GM12878 (cell line): ENCODE measurements around the gene MYO1C. TPM values are rescaled to one million over a fixed set of nuclear protein-coding genes. Genes with fewer than 3 reads are reported as not detected.

Source experiments
- ATAC-seq: fragments of 200-7000 bp; cut with Tn5 transposase; 3 replicates; pipeline ENCODE4 v1.9.1; 2020; ENCODE audit warnings: mild to moderate bottlenecking, moderate library complexity
- BruUV-seq: library from RNA; stranded (reverse); fragments of 400-500 nt; replicated peaks from 2 replicates; lab custom pipeline; 2021; lab: Mats Ljungman, UMichigan
- CTCF ChIA-PET: fragments of 300-600 bp; sonication (Branson Sonifier 250); formaldehyde crosslinking; extraction: SDS; loops from one replicate; lab custom pipeline; 2021; ENCODE audit warnings: inconsistent platforms; lab: Yijun Ruan, JAX
- POLR2A ChIA-PET: fragments of 350-600 bp; formaldehyde crosslinking; extraction: SDS; loops from one replicate; lab custom pipeline; 2021; ENCODE audit warnings: inconsistent platforms; lab: Charles Lee
- RAD21 ChIA-PET: fragments of 300-600 bp; sonication (Branson Sonifier 250); formaldehyde crosslinking; loops from one replicate; lab custom pipeline; 2023; ENCODE audit warnings: antibody characterized with exemption; ENCODE audit not compliant: unreplicated experiment; lab: Charles Lee
- SMC1A ChIA-PET: fragments of 300-600 bp; sonication (Branson Sonifier 250); formaldehyde crosslinking; loops from one replicate; lab custom pipeline; 2023; ENCODE audit not compliant: unreplicated experiment, uncharacterized antibody; lab: Charles Lee
- DNase-seq: peaks from one replicate; pipeline ENCODE4 v3.0.0-alpha.2; 2011; ENCODE audit warnings: low read depth, low spot score
- FAIRE-seq: peaks from 3 replicates; lab custom pipeline; 2011; peaks lifted over from hg19 to GRCh38; lab: Jason Lieb, UNC
- H2AFZ ChIP-seq: 2 replicates; pipeline ENCODE4 v1.6.0; 2011; ENCODE audit warnings: low read depth, low read length, control low read depth; ENCODE audit not compliant: control insufficient read depth
- H3K27ac ChIP-seq: 2 replicates; pipeline ENCODE4 v1.5.1; 2011; ENCODE audit warnings: control low read depth; ENCODE audit not compliant: control insufficient read depth, insufficient read depth
- H3K27me3 ChIP-seq, 2 experiments: replicated peaks in 1 of 2; 2 replicates each; pipeline versions ENCODE4 v1.6.0 to v1.6.1; 2011; ENCODE audit warnings: low read length in 1 of 2; ENCODE audit not compliant: control insufficient read depth in 2 of 2, insufficient read depth in 2 of 2
- H3K36me3 ChIP-seq, 2 experiments: 2 replicates each; pipeline ENCODE4 v1.5.1; 2011; ENCODE audit warnings: low read length in 1 of 2; ENCODE audit not compliant: control insufficient read depth in 2 of 2, insufficient read depth in 2 of 2
- H3K4me1 ChIP-seq: 2 replicates; pipeline ENCODE4 v1.6.1; 2011; ENCODE audit warnings: mild to moderate bottlenecking, low read length, moderate library complexity, mixed read lengths; ENCODE audit not compliant: control insufficient read depth, insufficient read depth
- H3K4me2 ChIP-seq: 2 replicates; pipeline ENCODE4 v1.6.0; 2011; ENCODE audit warnings: control low read depth; ENCODE audit not compliant: control insufficient read depth, insufficient read depth
- H3K4me3 ChIP-seq: fragments of 200-600 bp; sonication (generic); 2 replicates; pipeline ENCODE4 v1.5.1; 2016
- H3K79me2 ChIP-seq: 2 replicates; pipeline ENCODE4 v1.6.0; 2011; ENCODE audit warnings: low read length; ENCODE audit not compliant: control insufficient read depth, insufficient read depth
- H3K9ac ChIP-seq: 2 replicates; pipeline ENCODE4 v1.8.0; 2011; ENCODE audit warnings: low read length, control low read depth, mixed read lengths; ENCODE audit not compliant: control insufficient read depth, insufficient read depth
- H3K9me3 ChIP-seq: replicated peaks from 3 replicates; pipeline ENCODE4 v1.5.1; 2011; ENCODE audit warnings: mild to moderate bottlenecking, low read length; ENCODE audit not compliant: control insufficient read depth, insufficient read depth
- H4K20me1 ChIP-seq: 2 replicates; pipeline ENCODE4 v1.6.0; 2011; ENCODE audit not compliant: control insufficient read depth, insufficient read depth
- CHD2 ChIP-seq: IDR thresholded peaks from 2 replicates; pipeline ENCODE4 v1.6.1; 2011; ENCODE audit warnings: low read depth, low read length, improper control_type of control experiment, borderline replicate concordance
- GABPA ChIP-seq: IDR thresholded peaks from 2 replicates; pipeline ENCODE4 v1.6.1; 2014; ENCODE audit warnings: antibody characterized with exemption, low read depth, mild to moderate bottlenecking, inconsistent platforms
- IRF4 ChIP-seq: IDR thresholded peaks from 2 replicates; pipeline ENCODE4 v1.6.1; 2011; ENCODE audit warnings: low read depth, low read length
- MAX ChIP-seq: IDR thresholded peaks from 2 replicates; pipeline ENCODE4 v1.6.1; 2012; ENCODE audit warnings: low read depth, low read length, improper control_type of control experiment
- MXI1 ChIP-seq: fragments of 150-350 bp; IDR thresholded peaks from 2 replicates; pipeline ENCODE4 v1.6.1; 2011; ENCODE audit warnings: low read depth, mild to moderate bottlenecking, inconsistent platforms, low read length, improper control_type of control experiment
- NBN ChIP-seq: fragments of 450-650 bp; IDR thresholded peaks from 2 replicates; pipeline ENCODE4 v1.6.1; 2016
- NFIC ChIP-seq: IDR thresholded peaks from 2 replicates; pipeline ENCODE4 v1.6.1; 2012; ENCODE audit warnings: low read depth, mild to moderate bottlenecking, inconsistent platforms, low read length, moderate library complexity
- NFXL1 ChIP-seq: fragments of 450-650 bp; IDR thresholded peaks from 2 replicates; pipeline ENCODE4 v1.6.1; 2017; ENCODE audit warnings: antibody characterized with exemption, mild to moderate bottlenecking, borderline replicate concordance
- NR2C2 ChIP-seq: IDR thresholded peaks from 2 replicates; pipeline ENCODE4 v1.6.1; 2011; ENCODE audit warnings: borderline replicate concordance, low read depth; ENCODE audit not compliant: control insufficient read depth, insufficient read length
- REST ChIP-seq: IDR thresholded peaks from 2 replicates; pipeline ENCODE4 v1.6.1; 2012; ENCODE audit warnings: mild to moderate bottlenecking, low read depth, low read length
- RFX5 ChIP-seq: IDR thresholded peaks from 2 replicates; pipeline ENCODE4 v1.6.1; 2011; ENCODE audit warnings: low read depth, low read length, improper control_type of control experiment
- RUNX3 ChIP-seq: IDR thresholded peaks from 2 replicates; pipeline ENCODE4 v1.6.1; 2012; ENCODE audit warnings: low read length, inconsistent platforms
- SIX5 ChIP-seq: IDR thresholded peaks from 2 replicates; pipeline ENCODE4 v1.6.1; 2011; ENCODE audit warnings: mild to moderate bottlenecking, low read depth, low read length, moderate library complexity; ENCODE audit not compliant: severe bottlenecking
- SMAD1 ChIP-seq: fragments of 450-650 bp; IDR thresholded peaks from 2 replicates; pipeline ENCODE4 v1.6.1; 2018; ENCODE audit warnings: mild to moderate bottlenecking, low read depth; ENCODE audit not compliant: partially characterized antibody
- SMARCA5 ChIP-seq: fragments of 450-650 bp; IDR thresholded peaks from 2 replicates; pipeline ENCODE4 v1.6.1; 2017; ENCODE audit warnings: mild to moderate bottlenecking
- SREBF1 ChIP-seq: IDR thresholded peaks from 2 replicates; pipeline ENCODE4 v1.6.1; 2012; ENCODE audit warnings: mild to moderate bottlenecking, low read length
- SREBF2 ChIP-seq: IDR thresholded peaks from 2 replicates; pipeline ENCODE4 v1.6.1; 2012; ENCODE audit warnings: mild to moderate bottlenecking, low read length
- USF2 ChIP-seq: IDR thresholded peaks from 2 replicates; pipeline ENCODE4 v1.6.1; 2011; ENCODE audit warnings: low read depth, low read length, improper control_type of control experiment, borderline replicate concordance
- ZBED1 ChIP-seq: IDR thresholded peaks from 2 replicates; pipeline ENCODE4 v1.6.1; 2016; ENCODE audit warnings: borderline replicate concordance
- ZNF207 ChIP-seq: fragments of 450-650 bp; IDR thresholded peaks from 2 replicates; pipeline ENCODE4 v1.6.1; 2014; ENCODE audit warnings: antibody characterized with exemption, mild to moderate bottlenecking, borderline replicate concordance
- ZNF384 ChIP-seq: IDR thresholded peaks from 2 replicates; pipeline ENCODE4 v1.6.1; 2012; ENCODE audit warnings: low read depth, mild to moderate bottlenecking, low read length, improper control_type of control experiment, borderline replicate concordance
- WGBS: methylation state at CpG from one replicate; pipeline ENCODE4 v1.1.6; 2016; ENCODE audit warnings: low lambda C conversion rate; ENCODE audit not compliant: insufficient replicate concordance, insufficient coverage; ENCODE audit errors: missing lambda C conversion rate; 5-methylcytosine and 5-hydroxymethylcytosine counted together
- in situ Hi-C: fragments of 300-500 bp; cut with MboI; formaldehyde crosslinking; loops from 9 replicates; pipeline ENCODE4 v1.14.3; 2018; ENCODE audit warnings: mixed read lengths
- intact Hi-C: fragments of 100-400 bp; cut with micrococcal nuclease; formaldehyde crosslinking; loops from one replicate; pipeline ENCODE4 v1.14.2; 2022; ENCODE audit not compliant: unreplicated experiment
- polyA plus RNA-seq, 11 experiments: library from polyadenylated mRNA; depleted of rRNA in 4 of 11; unstranded in 6 of 11; stranded (reverse) in 5 of 11; fragments of >200 nt; fragmentation: Nextera tagmentation in 4 of 11; fragmentation: Illumina TruSeq in 1 of 11; extraction: Ambion mirVana in 4 of 11; extraction: Trizol in 1 of 11; gene quantifications; 1 replicate in 1 of 11; 2 replicates in 10 of 11; pipeline versions ENCODE4 v1.2.1 to v1.2.3, GENCODE V29; 2011 to 2016; ENCODE audit warnings: inconsistent platforms in 2 of 11, missing spikeins in 2 of 11, low read depth in 1 of 11
- total RNA-seq, 4 experiments: library from RNA; depleted of rRNA in 3 of 4; stranded (reverse); fragments of >200 nt in 3 of 4; fragmentation: Illumina TruSeq in 1 of 4; extraction: Trizol in 1 of 4; gene quantifications; 2 replicates each; pipeline versions ENCODE4 v1.2.1 to v1.2.3, GENCODE V29; 2013 to 2021

MYO1C gene
- total and polyA plus RNA-seq, 10 of the 15 experiments (the other 5 are each of a cell fraction or from before 2014, with no cell fraction given): 1.2 to 92.0 (median 36.6) TPM

DNA sequence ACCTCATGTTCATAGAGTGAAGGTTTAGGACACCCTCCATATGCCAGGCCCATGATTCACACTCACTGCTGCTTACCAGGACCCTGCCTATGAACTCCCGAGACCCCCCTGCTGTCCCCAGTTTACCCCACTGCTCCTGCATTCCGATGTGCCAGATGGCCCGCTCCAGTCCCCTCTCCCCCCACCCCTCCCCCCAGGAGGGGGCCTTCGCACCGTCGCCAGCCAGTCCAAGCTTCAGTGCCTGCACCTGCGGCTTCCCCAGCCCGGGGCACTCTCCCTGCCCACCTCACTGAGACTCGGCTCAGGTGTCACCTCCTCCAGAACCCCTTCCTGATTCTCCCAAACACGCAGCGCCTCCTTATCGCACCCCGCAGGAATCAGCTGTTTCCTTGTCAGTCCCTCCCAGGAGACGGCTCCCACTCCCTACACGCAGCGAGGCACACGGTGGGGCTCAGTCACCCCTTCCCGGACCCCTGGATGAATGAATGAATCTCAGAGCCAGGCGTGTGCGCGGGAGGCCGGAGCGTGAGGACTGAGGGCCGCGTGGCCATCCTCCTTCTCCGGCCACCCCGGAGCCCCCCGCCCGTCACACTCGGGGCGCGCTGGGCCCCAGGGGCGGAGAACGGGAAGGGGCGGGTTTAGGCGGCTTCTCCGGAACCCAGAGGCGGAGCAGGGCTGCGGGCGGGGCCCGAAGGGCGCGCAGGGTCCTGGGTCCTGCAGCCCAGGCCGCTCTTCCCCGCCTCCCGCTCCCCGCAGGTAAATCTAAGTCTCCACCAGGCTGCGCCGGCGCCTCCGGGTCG lies 1.6 kb downstream of the MYO1C start:
- POLR2A ChIA-PET: interaction anchor here (1.2 kb wide), 1 partner anchor 16 kb away, joined by 4 read pairs; no protein-coding TSS in a partner anchor
- FAIRE-seq (no peak), DNase-seq (no peak), ATAC-seq (peak; percentile 65)
- Histone ChIP-seq H3K4me2 (peak overlapping the region; percentile 70), H3K27me3 (no peaks in the 10 kb centered on the region), H3K4me1 (peaks cover 17% of the 10 kb centered on the region), H3K79me2 (no peaks in the 10 kb centered on the region; the same call in 1 of the 2 replicates), H3K27ac (peak overlapping the region; percentile 35), H2AFZ (peak overlapping the region; percentile 81), H3K9ac (peak overlapping the region; percentile 67; the same call in 1 of the 2 replicates), H4K20me1 (no peaks in the 10 kb centered on the region), H3K4me3 (peak overlapping the region; percentile 96), H3K9me3 (no peaks in the 10 kb centered on the region), H3K36me3 (0 out of 4 replicates have a peak, but pooled peaks cover 0 to under 1% of the 10 kb centered on the region in 2 experiments)
- CTCF ChIA-PET: interaction anchor here (0.7 kb wide), 1 partner anchor 32 kb away, joined by 5 read pairs; no protein-coding TSS in a partner anchor
- under 1% methylated on average over 40 of the region's 52 CpGs for WGBS
- in situ Hi-C loops: no loop called here
- intact Hi-C loops: no loop called here
- no TSS peak for BruUV-seq
- SMC1A ChIA-PET: interaction anchor here (1.4 to 3.9 kb wide), 2 partner anchors 16 to 125 kb away, joined by 4 to 20 read pairs; no protein-coding TSS in a partner anchor
- RAD21 ChIA-PET: interaction anchor here (0.5 to 1.3 kb wide), 2 partner anchors 57 to 125 kb away, joined by 3 to 6 read pairs; no protein-coding TSS in a partner anchor
- TF ChIP-seq CHD2: no peak
- TF ChIP-seq SIX5: no peak
- no peak for TF ChIP-seq REST
- TF ChIP-seq IRF4: no peak
- no peak for TF ChIP-seq ZNF384
- TF ChIP-seq RFX5: no peak
- no peak for TF ChIP-seq NR2C2
- peak; percentile 11; the same call in 1 of the 2 replicates for TF ChIP-seq MAX
- no peak for TF ChIP-seq SREBF1
- no peak for TF ChIP-seq GABPA
- TF ChIP-seq USF2: no peak
- no peak for TF ChIP-seq NFIC
- no peak for TF ChIP-seq NFXL1
- TF ChIP-seq RUNX3: no peak
- TF ChIP-seq NBN: no peak; the same call in 1 of the 2 replicates
- TF ChIP-seq MXI1: peak; percentile 53
- no peak for TF ChIP-seq ZNF207
- TF ChIP-seq SMARCA5: no peak
- TF ChIP-seq ZBED1: no peak
- no peak for TF ChIP-seq SREBF2
- no peak for TF ChIP-seq SMAD1
